ENCODE results near the gene CTNS.
"Not testable (repeated sequence)": the region's sequence is repeated elsewhere in the genome, so short reads cannot be mapped to it uniquely, and the experiment has no call there.

The CTNS gene

DNA sequence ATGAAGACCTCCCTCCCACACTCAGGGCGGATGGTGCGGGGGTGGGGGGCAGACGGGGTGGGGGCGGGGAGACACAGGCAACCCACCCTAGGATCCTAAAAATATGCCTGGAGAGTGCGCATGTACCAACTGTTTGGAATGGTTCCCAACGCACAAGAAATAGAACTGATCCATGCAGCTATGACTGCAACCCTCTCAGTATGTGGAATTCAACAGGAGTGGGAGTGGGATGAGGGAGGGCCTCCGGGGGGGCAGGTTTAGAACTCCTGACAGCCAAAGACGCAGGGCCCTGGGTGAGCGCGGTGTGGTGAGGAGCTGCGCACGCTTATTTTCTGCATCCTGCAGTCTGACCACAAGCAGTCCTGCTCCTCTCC, 60.5 kb downstream of the CTNS start:
- Histone ChIP-seq H3K27ac (no peak overlapping the region), H3K4me3 (ENCODE audit: low read depth, low read length) (no peak overlapping the region), H3K4me2 (ENCODE audit: low read length) (no peak overlapping the region), H3K79me2 (peaks cover 6% of the 10 kb centered on the region), H2AFZ (no peak overlapping the region), H3K36me3 (ENCODE audit: control insufficient read depth, insufficient read depth, low read length) (no peaks in the 10 kb centered on the region), H3K4me1 (peaks cover 3% of the 10 kb centered on the region), H3K9me3 (ENCODE audit: control insufficient read depth, low read length) (no peaks in the 10 kb centered on the region), H3K9ac (no peak overlapping the region), H3K27me3 (ENCODE audit: control insufficient read depth, insufficient read depth, low read length) (no peaks in the 10 kb centered on the region)
- TF ChIP-seq, protein P1, sequence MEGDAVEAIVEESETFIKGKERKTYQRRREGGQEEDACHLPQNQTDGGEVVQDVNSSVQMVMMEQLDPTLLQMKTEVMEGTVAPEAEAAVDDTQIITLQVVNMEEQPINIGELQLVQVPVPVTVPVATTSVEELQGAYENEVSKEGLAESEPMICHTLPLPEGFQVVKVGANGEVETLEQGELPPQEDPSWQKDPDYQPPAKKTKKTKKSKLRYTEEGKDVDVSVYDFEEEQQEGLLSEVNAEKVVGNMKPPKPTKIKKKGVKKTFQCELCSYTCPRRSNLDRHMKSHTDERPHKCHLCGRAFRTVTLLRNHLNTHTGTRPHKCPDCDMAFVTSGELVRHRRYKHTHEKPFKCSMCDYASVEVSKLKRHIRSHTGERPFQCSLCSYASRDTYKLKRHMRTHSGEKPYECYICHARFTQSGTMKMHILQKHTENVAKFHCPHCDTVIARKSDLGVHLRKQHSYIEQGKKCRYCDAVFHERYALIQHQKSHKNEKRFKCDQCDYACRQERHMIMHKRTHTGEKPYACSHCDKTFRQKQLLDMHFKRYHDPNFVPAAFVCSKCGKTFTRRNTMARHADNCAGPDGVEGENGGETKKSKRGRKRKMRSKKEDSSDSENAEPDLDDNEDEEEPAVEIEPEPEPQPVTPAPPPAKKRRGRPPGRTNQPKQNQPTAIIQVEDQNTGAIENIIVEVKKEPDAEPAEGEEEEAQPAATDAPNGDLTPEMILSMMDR (IDR thresholded peaks at IDR 0.05): no peak

DNA sequence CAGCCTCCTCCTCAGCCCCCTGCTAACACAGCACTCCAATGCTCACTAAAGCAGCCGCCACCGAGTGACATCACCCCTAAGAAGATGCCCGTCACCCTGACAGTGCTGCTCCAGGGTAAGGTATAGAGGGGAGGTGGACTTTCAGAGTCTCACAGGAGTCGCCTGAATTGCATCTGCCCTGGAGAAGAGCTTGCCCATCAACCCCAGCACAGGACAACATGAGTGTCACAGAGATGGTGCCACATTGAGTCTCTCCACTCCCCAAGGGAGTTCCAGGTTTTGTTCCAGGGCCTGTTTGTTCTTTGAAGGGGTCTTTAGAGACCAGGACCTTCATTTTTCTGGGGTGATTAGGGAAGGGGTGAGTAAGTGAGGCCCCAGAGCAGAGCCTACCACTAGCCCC, 61.6 kb downstream of the CTNS start:
- H3K79me2 ChIP-seq: peaks cover 3% of the 10 kb centered on the region
- no peaks in the 10 kb centered on the region for H3K36me3 ChIP-seq (ENCODE audit: control insufficient read depth, insufficient read depth, low read length)
- H3K4me1 ChIP-seq: peaks cover 3% of the 10 kb centered on the region
- H3K9me3 ChIP-seq (ENCODE audit: control insufficient read depth, low read length): no peaks in the 10 kb centered on the region
- H2AFZ ChIP-seq: no peak overlapping the region
- H3K4me2 ChIP-seq (ENCODE audit: low read length): no peak overlapping the region
- H3K9ac ChIP-seq: no peak overlapping the region
- no peaks in the 10 kb centered on the region for H3K27me3 ChIP-seq (ENCODE audit: control insufficient read depth, insufficient read depth, low read length)
- TF ChIP-seq, protein P1 (IDR thresholded peaks at IDR 0.05): no peak
- no peak overlapping the region for H3K4me3 ChIP-seq (ENCODE audit: low read depth, low read length)
- H3K27ac ChIP-seq: no peak overlapping the region

DNA sequence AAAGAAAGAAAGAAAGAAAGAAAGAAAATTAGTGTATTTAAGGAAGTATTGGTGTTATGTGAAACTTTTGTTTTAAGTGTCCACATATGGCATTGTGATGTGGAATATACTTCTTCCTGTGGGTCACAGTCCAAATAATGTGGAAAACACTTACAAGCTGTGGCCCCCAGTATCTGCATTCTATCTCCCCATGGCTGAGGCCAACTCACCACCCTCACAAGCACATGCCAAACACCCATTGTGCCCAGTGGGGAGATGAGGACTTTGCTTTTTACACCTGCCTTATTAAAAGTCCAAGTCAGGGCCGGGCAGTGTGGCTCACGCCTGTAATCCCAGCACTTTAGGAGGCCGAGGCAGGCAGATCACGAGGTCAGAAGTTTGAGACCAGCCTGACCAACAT, 63.4 kb downstream of the CTNS start:
- H3K4me2 ChIP-seq (ENCODE audit: low read length): no peak overlapping the region
- no peaks in the 10 kb centered on the region for H3K9me3 ChIP-seq (ENCODE audit: control insufficient read depth, low read length)
- H3K27ac ChIP-seq: no peak overlapping the region
- no peak overlapping the region for H2AFZ ChIP-seq
- H3K4me1 ChIP-seq: no peaks in the 10 kb centered on the region
- no peak overlapping the region for H3K4me3 ChIP-seq (ENCODE audit: low read depth, low read length)
- H3K36me3 ChIP-seq (ENCODE audit: control insufficient read depth, insufficient read depth, low read length): no peaks in the 10 kb centered on the region
- no peak overlapping the region for H3K9ac ChIP-seq
- H3K27me3 ChIP-seq (ENCODE audit: control insufficient read depth, insufficient read depth, low read length): no peaks in the 10 kb centered on the region
- TF ChIP-seq, protein P1 (IDR thresholded peaks at IDR 0.05): no peak
- H3K79me2 ChIP-seq: no peaks in the 10 kb centered on the region

DNA sequence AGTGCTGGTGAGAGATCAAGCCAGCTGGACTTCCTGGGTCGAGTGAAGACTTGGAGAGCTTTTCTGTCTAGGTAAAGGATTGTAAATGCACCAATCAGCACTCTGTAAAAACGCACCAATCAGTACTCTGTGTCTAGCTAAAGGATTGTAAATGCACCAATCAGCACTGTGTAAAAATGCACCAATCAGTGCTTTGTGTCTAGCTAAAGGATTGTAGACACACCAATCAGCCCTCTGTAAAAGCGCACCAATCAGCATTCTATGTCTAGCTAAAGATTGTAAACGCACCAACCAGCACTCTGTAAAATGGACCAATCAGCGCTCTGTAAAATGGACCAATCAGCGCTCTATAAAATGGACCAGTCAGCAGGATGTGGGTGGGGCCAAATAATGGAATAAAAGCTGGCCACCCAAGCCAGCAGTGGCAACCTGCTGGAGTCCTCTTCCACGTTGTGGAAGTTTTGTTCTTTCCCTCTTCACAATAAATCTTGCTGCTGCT, 65.5 kb downstream of the CTNS start:
- H3K27ac ChIP-seq; H3K36me3 ChIP-seq (ENCODE audit: control insufficient read depth, insufficient read depth, low read length); H3K27me3 ChIP-seq (ENCODE audit: control insufficient read depth, insufficient read depth, low read length); H3K79me2 ChIP-seq; H3K4me2 ChIP-seq (ENCODE audit: low read length); H2AFZ ChIP-seq; H3K9ac ChIP-seq; H3K9me3 ChIP-seq (ENCODE audit: control insufficient read depth, low read length); H3K4me3 ChIP-seq (ENCODE audit: low read depth, low read length); H3K4me1 ChIP-seq: not testable (repeated sequence)

DNA sequence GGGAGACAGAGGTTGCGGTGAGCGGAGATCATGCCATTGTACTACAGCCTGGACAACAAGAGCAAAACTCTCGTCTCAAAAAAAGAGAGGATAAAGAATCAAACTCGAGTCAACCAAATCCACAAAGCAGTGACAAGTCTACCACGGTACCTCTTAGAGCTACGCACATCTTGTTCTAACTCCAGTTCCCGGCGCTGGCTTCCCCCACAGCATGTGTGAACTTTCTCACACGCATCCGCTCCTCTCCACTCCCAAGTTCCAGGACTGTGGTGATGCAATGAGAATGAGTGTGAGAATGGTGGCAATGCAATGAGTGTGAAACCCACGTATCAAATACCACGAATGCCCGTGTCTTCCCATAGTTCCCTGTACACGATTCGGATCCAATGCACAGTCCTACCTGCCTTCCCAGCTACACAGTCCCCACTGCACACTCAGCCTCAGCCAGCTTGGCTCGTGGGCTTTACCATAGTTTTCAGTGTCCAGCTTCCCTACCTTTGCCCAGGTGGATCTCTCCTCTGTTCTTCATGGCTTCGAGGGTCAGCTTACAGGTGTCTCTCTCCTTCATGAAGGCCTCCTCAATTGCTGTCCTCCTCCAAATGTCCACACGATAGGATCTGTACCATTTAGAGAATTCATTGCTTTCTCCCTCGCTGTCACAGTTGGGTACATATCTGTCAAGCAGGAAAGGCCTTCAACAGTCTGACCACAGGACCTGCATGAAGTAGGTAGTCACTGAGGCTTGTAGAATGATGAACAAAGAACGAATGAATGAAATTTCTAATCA, 68.6 kb downstream of the CTNS start:
- H3K9me3 ChIP-seq (ENCODE audit: control insufficient read depth, low read length): no peaks in the 10 kb centered on the region
- H3K4me3 ChIP-seq (ENCODE audit: low read depth, low read length): no peak overlapping the region
- no peak overlapping the region for H3K27ac ChIP-seq
- H3K79me2 ChIP-seq: no peaks in the 10 kb centered on the region
- TF ChIP-seq, protein P1 (IDR thresholded peaks at IDR 0.05): no peak
- H3K36me3 ChIP-seq (ENCODE audit: control insufficient read depth, insufficient read depth, low read length): no peaks in the 10 kb centered on the region
- no peak overlapping the region for H2AFZ ChIP-seq
- no peaks in the 10 kb centered on the region for H3K4me1 ChIP-seq
- H3K9ac ChIP-seq: no peak overlapping the region
- no peak overlapping the region for H3K4me2 ChIP-seq (ENCODE audit: low read length)
- no peaks in the 10 kb centered on the region for H3K27me3 ChIP-seq (ENCODE audit: control insufficient read depth, insufficient read depth, low read length)

DNA sequence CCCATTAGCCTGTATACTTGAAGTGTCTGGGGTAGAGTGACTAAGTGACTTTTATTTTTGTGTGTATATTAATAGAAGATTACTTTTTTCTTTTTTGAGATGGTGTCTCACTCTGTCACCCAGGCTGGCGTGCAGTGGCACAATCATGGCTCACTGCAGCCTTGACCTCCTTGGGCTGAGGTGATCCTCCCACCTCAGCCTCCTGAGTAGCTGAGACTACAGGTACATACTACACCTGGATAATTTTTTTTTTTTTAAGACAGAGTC, 69.1 kb downstream of the CTNS start:
- H3K4me3 ChIP-seq (ENCODE audit: low read depth, low read length); H3K27me3 ChIP-seq (ENCODE audit: control insufficient read depth, insufficient read depth, low read length); H3K36me3 ChIP-seq (ENCODE audit: control insufficient read depth, insufficient read depth, low read length); H3K9me3 ChIP-seq (ENCODE audit: control insufficient read depth, low read length); H3K4me2 ChIP-seq (ENCODE audit: low read length); H3K4me1 ChIP-seq; H3K9ac ChIP-seq; H3K79me2 ChIP-seq; H2AFZ ChIP-seq; H3K27ac ChIP-seq: not testable (repeated sequence)

All from parathyroid adenoma (tissue), 2 donors.